ENCODE measurements around the gene MAL.

Gene MAL

GRCh38 chr2:95079199-95079683, 53.7 kb downstream of the MAL start (continued):
- TF ChIP-seq ARNTL (CRISPR knock-in tag; IDR thresholded peaks at IDR 0.05; ENCODE audit: borderline replicate concordance, low read depth): no peak
- no peak for TF ChIP-seq CSRNP3 (CRISPR knock-in tag; IDR thresholded peaks at IDR 0.05)
- TF ChIP-seq CSDC2 (CRISPR knock-in tag; IDR thresholded peaks at IDR 0.05): no peak
- TF ChIP-seq PATZ1 (CRISPR knock-in tag; IDR thresholded peaks at IDR 0.05; ENCODE audit: borderline replicate concordance): no peak
- TF ChIP-seq ZFP30 (CRISPR knock-in tag; IDR thresholded peaks at IDR 0.05): no peak
- no peak for TF ChIP-seq TOX (CRISPR knock-in tag; IDR thresholded peaks at IDR 0.05; ENCODE audit: borderline replicate concordance)
- no peak for TF ChIP-seq SNAI2 (CRISPR knock-in tag; IDR thresholded peaks at IDR 0.05)
- no peak for TF ChIP-seq PPARA (CRISPR knock-in tag; IDR thresholded peaks at IDR 0.05; ENCODE audit: borderline replicate concordance)
- TF ChIP-seq ZNF565 (CRISPR knock-in tag; conservative IDR thresholded peaks at IDR 0.05; ENCODE audit: low read depth): no peak
- no peak for TF ChIP-seq GLIS3 (CRISPR knock-in tag; IDR thresholded peaks at IDR 0.05)

- ATAC-seq: no peak
Observed at GRCh38 chr2:95082477-95082876, 57.0 kb downstream of the MAL start.

More at GRCh38 chr2:95082477-95082876, 57.0 kb downstream of the MAL start:
- no peak for TF ChIP-seq CSRNP3 (CRISPR knock-in tag; IDR thresholded peaks at IDR 0.05)
- TF ChIP-seq ZFP3 (CRISPR knock-in tag; IDR thresholded peaks at IDR 0.05): no peak
- TF ChIP-seq ZFP30 (CRISPR knock-in tag; IDR thresholded peaks at IDR 0.05): no peak
- TF ChIP-seq BACH2 (CRISPR knock-in tag; IDR thresholded peaks at IDR 0.05; ENCODE audit: borderline replicate concordance): no peak
- no peak for TF ChIP-seq OSR1 (CRISPR knock-in tag; IDR thresholded peaks at IDR 0.05)
- TF ChIP-seq ISL1 (CRISPR knock-in tag; IDR thresholded peaks at IDR 0.05): no peak
- no peak for TF ChIP-seq ZNF8 (CRISPR knock-in tag; IDR thresholded peaks at IDR 0.05)
- TF ChIP-seq POU6F1 (CRISPR knock-in tag; IDR thresholded peaks at IDR 0.05; ENCODE audit: borderline replicate concordance, low read depth): no peak
- no peak for TF ChIP-seq ESRRG (CRISPR knock-in tag; IDR thresholded peaks at IDR 0.05)
- no peak for TF ChIP-seq ZNF70 (CRISPR knock-in tag; IDR thresholded peaks at IDR 0.05)
- no peak for TF ChIP-seq TSHZ2 (CRISPR knock-in tag; IDR thresholded peaks at IDR 0.05)
- no peak for TF ChIP-seq ZC3H10 (CRISPR knock-in tag; IDR thresholded peaks at IDR 0.05)
